Femur (tissue), 1 donor: ENCODE results near the gene RHD.
A peak's percentile ranks its signal among the peaks of the same experiment; 100 is the strongest.
"Not testable (repeated sequence)": the region's sequence is repeated elsewhere in the genome, so short reads cannot be mapped to it uniquely, and the experiment has no call there.

Source experiments
- DNase-seq: peaks from one replicate; pipeline ENCODE4 v3.0.0-alpha.2; 2017

The RHD gene

GRCh38 chr1:25360596-25361581 is 88.6 kb downstream of the RHD start:
- DNase-seq: peak; percentile 30

DNA sequence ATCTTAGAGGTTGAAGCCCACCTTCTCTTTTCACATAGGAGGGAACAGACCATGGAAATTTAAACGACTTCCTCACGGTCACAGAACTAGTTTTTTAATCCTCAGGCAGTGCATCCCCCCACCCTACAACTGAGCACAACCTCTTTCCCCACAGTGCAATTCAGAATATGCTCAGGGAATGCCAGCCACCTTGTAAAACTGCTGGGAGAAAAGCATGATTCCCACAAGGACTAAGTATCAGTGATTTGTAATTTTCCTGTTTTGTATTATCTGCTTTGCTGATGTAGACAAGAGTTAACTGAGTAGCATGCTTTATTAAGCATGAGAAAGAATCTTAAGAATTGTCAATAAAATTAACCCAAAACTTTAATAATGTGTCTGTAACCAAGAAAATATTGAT is 89.6 kb downstream of the RHD start:
- DNase-seq: no peak

- DNase-seq: not testable (repeated sequence)
These were observed 90.6 kb downstream of the RHD start for GRCh38 chr1:25362634-25363559.

- DNase-seq: no peak
These were observed 96.9 kb downstream of the RHD start for GRCh38 chr1:25369241-25369640.

DNA sequence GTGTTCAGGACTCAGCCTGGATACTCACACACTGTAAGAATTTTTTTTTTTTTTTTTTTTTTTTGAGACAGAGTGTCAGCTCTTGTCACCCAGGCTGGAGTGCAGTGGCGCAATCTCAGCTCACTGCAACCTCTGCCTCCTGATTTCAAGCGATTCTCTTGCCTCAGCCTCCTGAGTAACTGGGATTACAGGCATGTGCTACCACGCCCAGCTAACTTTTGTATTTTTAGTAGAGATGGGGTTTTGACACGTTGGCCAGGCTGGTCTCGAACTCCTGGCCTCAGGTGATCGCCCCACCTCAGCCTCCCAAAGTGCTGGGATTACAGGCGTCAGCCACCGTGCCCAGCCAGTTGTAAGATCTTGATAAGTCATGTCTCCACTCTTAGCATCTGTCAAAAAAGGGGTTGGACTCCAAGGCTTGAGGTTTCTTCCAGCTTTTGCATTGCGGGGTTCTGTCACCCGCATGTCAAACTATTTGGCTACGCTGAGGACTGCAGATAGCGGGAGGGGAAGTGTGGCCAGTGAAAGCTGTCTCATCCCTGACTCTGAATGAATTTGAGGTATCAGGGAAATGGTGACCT is 97.5 kb downstream of the RHD start:
- not testable (repeated sequence) for DNase-seq

- DNase-seq: not testable (repeated sequence)
These were observed 99.4 kb downstream of the RHD start for GRCh38 chr1:25371757-25372156.

DNA sequence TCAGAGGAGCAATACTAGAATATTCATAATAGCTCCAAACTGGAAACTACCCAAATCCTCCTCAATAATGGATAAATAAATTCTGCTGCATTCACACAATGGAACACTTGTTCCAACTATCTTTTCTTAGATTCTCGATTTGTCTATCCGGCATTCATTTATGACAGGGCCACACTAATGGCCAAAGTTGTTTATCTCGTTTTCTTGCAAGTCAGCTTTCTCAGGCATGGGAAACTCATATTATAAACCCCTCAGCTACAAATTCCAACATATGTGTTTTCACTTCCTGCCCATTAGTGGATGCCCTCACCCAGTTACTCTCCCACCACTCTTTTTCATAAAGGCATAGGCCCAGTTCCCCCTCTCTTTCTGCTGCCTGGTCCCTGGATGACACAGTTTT is 106.1 kb downstream of the RHD start:
- DNase-seq: not testable (repeated sequence)
